Nephron (organoid): Measurements from ENCODE around the gene SAMD13.

Source experiments
- H3K27ac Mint-ChIP-seq, 3 experiments: 2 replicates each; pipeline ENCODE4 v1.8.0; 2020; ENCODE audit warnings: mixed read lengths in 3 of 3, mild to moderate bottlenecking in 2 of 3, moderate library complexity in 1 of 3
- H3K27me3 Mint-ChIP-seq: 2 replicates; pipeline ENCODE4 v1.8.0; 2021; ENCODE audit warnings: low read depth, mild to moderate bottlenecking, moderate library complexity, mixed read lengths
- H3K36me3 Mint-ChIP-seq: 2 replicates; pipeline ENCODE4 v1.8.0; 2020; ENCODE audit warnings: low read depth, mixed read lengths
- H3K4me1 Mint-ChIP-seq: 2 replicates; pipeline ENCODE4 v1.8.0; 2020; ENCODE audit warnings: mixed read lengths
- H3K4me3 Mint-ChIP-seq, 3 experiments: 2 replicates each; pipeline ENCODE4 v1.8.0; 2020; ENCODE audit warnings: mild to moderate bottlenecking in 3 of 3, mixed read lengths in 3 of 3, moderate library complexity in 2 of 3
- H3K9me3 Mint-ChIP-seq: 2 replicates; pipeline ENCODE4 v1.8.0; 2020; ENCODE audit warnings: mixed read lengths
- TF ChIP-seq, protein P1 (sequence below), 3 experiments: fragments of 200-600 bp; sonication (generic); IDR thresholded peaks; one replicate each; pipeline ENCODE4 v1.5.0; 2021; ENCODE audit warnings: antibody characterized with exemption in 3 of 3; ENCODE audit not compliant: unreplicated experiment in 3 of 3

Gene SAMD13

DNA sequence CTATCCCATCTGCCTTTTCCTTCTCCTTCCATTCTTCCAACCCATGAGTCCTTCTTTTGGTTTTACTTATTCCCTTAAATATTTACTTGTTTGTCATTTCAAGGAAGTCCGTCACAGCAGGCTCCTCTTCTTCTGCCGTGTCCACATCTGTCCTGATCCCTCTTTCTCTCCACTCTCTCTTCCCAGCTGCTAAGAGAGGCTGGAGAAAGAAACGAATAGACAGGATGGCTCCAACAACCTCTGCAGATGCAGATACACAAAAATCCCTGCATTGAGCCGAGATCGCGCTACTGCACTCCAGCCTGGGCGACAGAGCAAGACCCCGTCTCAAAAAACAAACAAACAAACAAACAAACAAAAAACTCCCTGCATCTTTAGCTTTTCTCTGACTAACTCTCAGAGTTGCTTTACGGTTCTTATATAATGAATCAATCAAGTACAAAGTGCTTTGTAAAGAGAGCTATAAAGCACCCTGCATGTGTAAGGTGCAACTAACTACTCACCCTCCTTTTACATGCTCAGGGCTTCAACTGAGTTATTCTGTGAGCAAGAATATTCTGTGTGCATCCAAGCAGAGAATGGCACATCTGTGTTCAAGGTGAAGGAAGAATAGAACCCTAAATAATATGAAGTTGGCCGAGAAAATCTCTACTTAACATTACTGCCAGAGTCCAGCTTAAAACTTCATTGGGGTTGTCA is 3.8 kb upstream of the SAMD13 start:
- peak overlapping the region; percentile 69 to 97 (median 94) for H3K27ac Mint-ChIP-seq
- TF ChIP-seq, protein P1, sequence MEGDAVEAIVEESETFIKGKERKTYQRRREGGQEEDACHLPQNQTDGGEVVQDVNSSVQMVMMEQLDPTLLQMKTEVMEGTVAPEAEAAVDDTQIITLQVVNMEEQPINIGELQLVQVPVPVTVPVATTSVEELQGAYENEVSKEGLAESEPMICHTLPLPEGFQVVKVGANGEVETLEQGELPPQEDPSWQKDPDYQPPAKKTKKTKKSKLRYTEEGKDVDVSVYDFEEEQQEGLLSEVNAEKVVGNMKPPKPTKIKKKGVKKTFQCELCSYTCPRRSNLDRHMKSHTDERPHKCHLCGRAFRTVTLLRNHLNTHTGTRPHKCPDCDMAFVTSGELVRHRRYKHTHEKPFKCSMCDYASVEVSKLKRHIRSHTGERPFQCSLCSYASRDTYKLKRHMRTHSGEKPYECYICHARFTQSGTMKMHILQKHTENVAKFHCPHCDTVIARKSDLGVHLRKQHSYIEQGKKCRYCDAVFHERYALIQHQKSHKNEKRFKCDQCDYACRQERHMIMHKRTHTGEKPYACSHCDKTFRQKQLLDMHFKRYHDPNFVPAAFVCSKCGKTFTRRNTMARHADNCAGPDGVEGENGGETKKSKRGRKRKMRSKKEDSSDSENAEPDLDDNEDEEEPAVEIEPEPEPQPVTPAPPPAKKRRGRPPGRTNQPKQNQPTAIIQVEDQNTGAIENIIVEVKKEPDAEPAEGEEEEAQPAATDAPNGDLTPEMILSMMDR (IDR thresholded peaks at IDR 0.05; ENCODE audit: unreplicated experiment in 3 of 3) = no peak
- H3K4me3 Mint-ChIP-seq = peak overlapping the region; percentile 89 to 93 (median 91)
- H3K36me3 Mint-ChIP-seq = peaks cover 12% of the 10 kb centered on the region
- H3K9me3 Mint-ChIP-seq = peaks cover 22% of the 10 kb centered on the region
- H3K27me3 Mint-ChIP-seq = no peaks in the 10 kb centered on the region
- H3K4me1 Mint-ChIP-seq = peaks cover 43% of the 10 kb centered on the region

DNA sequence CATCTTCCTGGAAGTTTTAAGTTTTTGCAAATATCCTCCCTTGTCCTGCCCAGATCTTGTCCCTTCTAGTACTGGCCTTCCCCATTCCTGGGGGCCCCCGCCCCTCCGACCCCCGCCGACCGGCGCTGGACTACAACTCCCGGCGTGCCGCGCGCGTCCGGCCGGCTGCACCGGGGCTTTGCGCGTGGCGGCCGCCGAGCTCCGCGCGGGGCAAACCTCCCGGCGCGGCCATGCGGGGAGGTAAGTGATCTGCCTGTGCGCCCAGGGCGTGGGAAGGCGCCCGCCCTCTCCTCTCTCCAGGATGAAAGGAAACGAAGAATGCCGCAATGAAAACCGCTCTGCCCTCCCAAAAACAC is 3.2 kb upstream of the SAMD13 start:
- TF ChIP-seq, protein P1 (IDR thresholded peaks at IDR 0.05; ENCODE audit: unreplicated experiment in 3 of 3) = no peak
- H3K27me3 Mint-ChIP-seq = no peaks in the 10 kb centered on the region
- H3K27ac Mint-ChIP-seq = peak overlapping the region; percentile 69 to 97 (median 94)
- H3K36me3 Mint-ChIP-seq = peaks cover 12% of the 10 kb centered on the region
- peaks cover 22% of the 10 kb centered on the region for H3K9me3 Mint-ChIP-seq
- H3K4me1 Mint-ChIP-seq = peaks cover 49% of the 10 kb centered on the region
- peak overlapping the region; percentile 89 to 96 (median 93) for H3K4me3 Mint-ChIP-seq

DNA sequence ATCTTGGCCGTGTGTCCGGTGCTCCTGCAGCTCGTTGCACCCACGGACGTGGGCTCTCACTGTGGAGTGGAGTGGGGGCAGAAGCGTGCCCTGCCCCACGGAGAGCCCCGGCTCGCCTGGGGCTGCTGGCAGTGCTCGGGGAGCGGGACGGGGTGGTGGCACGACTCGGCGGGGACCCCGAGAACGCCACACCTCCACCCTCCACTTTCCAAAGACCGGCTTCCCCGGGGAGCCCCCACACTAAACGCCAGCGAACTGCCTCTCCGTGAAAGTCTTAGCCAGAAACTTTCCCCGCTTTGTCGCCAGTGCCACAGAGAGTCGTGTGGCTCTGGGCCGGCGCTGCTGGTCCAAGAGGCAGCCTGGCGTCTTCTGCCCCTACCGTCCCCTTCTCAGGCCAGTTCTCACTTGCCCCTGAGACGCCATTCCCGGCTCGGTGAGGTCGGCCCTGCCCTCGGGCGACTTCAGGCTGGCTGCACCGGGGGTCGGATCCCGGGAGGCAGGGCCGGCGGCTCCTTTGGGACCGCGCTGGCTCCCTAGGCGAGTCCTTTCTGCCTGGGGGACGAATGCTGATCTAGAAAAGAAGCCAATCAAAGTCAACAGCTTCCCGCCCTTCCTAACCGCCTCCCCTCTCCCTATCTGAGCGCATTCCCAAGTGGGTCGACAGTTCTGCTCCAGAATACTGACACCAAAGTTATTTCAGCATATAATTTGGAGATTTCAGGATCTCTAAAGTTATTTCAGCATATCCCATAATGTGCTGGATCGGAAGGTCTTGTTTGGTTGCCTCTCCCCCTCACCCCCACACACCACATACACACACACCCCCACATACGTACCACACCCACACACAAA is 2.6 kb upstream of the SAMD13 start:
- Mint-ChIP-seq H3K36me3 (peaks cover 12% of the 10 kb centered on the region), H3K4me3 (peak overlapping the region; percentile 89 to 96 (median 93)), H3K9me3 (peaks cover 22% of the 10 kb centered on the region), H3K27ac (peak overlapping the region; percentile 94 to 99 (median 97)), H3K27me3 (no peaks in the 10 kb centered on the region), H3K4me1 (peaks cover 55% of the 10 kb centered on the region)
- TF ChIP-seq, protein P1 (IDR thresholded peaks at IDR 0.05; ENCODE audit: unreplicated experiment in 3 of 3) = no peak

DNA sequence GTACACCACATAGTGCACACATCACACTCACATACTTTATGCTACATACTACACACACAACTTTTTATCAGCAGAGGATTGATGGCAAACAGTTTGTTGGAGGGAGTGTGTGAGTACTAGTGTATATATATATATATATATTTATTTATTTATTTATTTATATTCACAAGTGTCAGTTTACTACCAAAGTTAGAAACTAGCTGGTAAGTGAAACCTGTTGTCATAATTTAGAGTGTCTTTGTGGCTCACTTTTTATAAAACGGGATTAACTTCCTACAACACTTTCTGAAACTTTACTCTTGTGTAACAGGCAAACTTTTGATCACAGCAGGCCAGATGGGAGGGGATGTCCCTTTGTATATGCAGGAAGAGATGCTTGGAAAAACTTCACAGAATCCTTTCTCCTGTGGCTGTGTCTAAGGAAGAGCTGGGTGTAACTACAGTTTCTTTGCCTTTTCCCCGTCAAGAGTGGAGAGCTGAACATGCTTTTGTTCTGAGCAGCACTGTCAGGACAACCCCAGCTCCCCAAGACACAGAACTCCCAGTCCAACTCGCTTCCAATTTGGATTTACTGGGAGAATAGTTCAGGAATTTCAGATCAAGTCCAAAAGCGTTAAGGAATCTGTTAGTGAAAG is 1.9 kb upstream of the SAMD13 start:
- H3K27ac Mint-ChIP-seq = peak overlapping the region; percentile 94 to 99 (median 97)
- H3K36me3 Mint-ChIP-seq = peaks cover 12% of the 10 kb centered on the region
- H3K4me3 Mint-ChIP-seq = peak overlapping the region; percentile 89 to 96 (median 93)
- H3K9me3 Mint-ChIP-seq = peaks cover 17% of the 10 kb centered on the region
- no peaks in the 10 kb centered on the region for H3K27me3 Mint-ChIP-seq
- TF ChIP-seq, protein P1 (IDR thresholded peaks at IDR 0.05; ENCODE audit: unreplicated experiment in 3 of 3) = no peak
- peaks cover 59% of the 10 kb centered on the region for H3K4me1 Mint-ChIP-seq

DNA sequence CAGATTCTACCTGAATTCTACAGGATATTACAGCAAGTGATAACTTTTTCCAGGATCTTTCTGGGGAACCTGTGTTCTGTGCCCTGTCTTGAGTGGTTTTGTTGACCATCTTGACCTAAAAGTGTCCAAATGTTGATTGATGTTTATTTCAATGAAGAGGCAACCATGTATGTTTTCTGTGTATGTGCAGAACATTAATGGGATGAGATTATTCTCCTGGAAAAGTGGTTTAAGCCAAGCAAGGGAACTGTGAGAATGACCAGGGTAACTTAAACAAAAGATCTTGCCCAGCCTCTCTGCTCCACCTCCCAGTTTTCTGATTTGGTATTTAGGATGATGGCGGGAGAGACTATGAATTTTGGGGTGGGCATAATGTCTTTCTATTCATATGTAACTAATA is 1.0 kb upstream of the SAMD13 start:
- Mint-ChIP-seq H3K27me3 (no peaks in the 10 kb centered on the region), H3K27ac (peak overlapping the region; percentile 96 to 99 (median 99)), H3K4me3 (peak overlapping the region; percentile 18 to 91 (median 83)), H3K9me3 (peaks cover 13% of the 10 kb centered on the region), H3K36me3 (peaks cover 8% of the 10 kb centered on the region), H3K4me1 (peaks cover 61% of the 10 kb centered on the region)
- TF ChIP-seq, protein P1 (IDR thresholded peaks at IDR 0.05; ENCODE audit: unreplicated experiment in 3 of 3) = no peak
